ENCODE measurements around the gene BMP10.

BMP10 gene

GRCh38 chr2:68906716-68907115 is 35.5 kb upstream of the BMP10 start:
- Histone ChIP-seq H2AFZ (ENCODE audit: low read length) (peak overlapping the region; percentile 79), H3K4me2 (ENCODE audit: low read depth, low read length, poor library complexity, severe bottlenecking) (no peak overlapping the region), H3K9ac (ENCODE audit: low read depth, low read length, poor library complexity, severe bottlenecking) (no peak overlapping the region)

GRCh38 chr2:68905116-68905515 is 33.9 kb upstream of the BMP10 start:
- peaks cover 29% of the 10 kb centered on the region for H3K4me1 ChIP-seq (ENCODE audit: insufficient read depth, low read length, poor library complexity, severe bottlenecking)
- no peaks in the 10 kb centered on the region for H3K79me2 ChIP-seq (ENCODE audit: insufficient read depth, low read length)
- H3K36me3 ChIP-seq (ENCODE audit: insufficient read depth, low read length), result no peaks in the 10 kb centered on the region
- no peak overlapping the region for H3K4me2 ChIP-seq (ENCODE audit: low read depth, low read length, poor library complexity, severe bottlenecking)
- no peaks in the 10 kb centered on the region for H3K27me3 ChIP-seq (ENCODE audit: insufficient read depth, low read length, poor library complexity, severe bottlenecking)
- TF ChIP-seq EZH2phosphoT487 (IDR thresholded peaks at IDR 0.05; ENCODE audit: borderline replicate concordance) (no peak), CTCF (conservative IDR thresholded peaks at IDR 0.05; ENCODE audit: low read length) (no peak)
- H3K9me2 ChIP-seq (replicated peaks; ENCODE audit: low read depth, low read length), result no peaks in the 10 kb centered on the region
- no peak overlapping the region for H3K4me3 ChIP-seq (ENCODE audit: low read length, poor library complexity, severe bottlenecking)
- no peak overlapping the region for H2AFZ ChIP-seq (ENCODE audit: low read length)
- H3K9ac ChIP-seq (ENCODE audit: low read depth, low read length, poor library complexity, severe bottlenecking), result no peak overlapping the region
- H3K9me3 ChIP-seq (ENCODE audit: insufficient read depth, low read depth, low read length), result peaks cover 8% of the 10 kb centered on the region; the same call in 1 of the 2 replicates
- peaks cover 4% of the 10 kb centered on the region; the same call in 1 of the 2 replicates for H3F3A ChIP-seq (ENCODE audit: low read depth)
- no peaks in the 10 kb centered on the region for H4K20me1 ChIP-seq (ENCODE audit: insufficient read depth, low read length, poor library complexity, severe bottlenecking)

More at GRCh38 chr2:68906716-68907115, 35.5 kb upstream of the BMP10 start:
- Histone ChIP-seq H3K4me1 (ENCODE audit: insufficient read depth, low read length, poor library complexity, severe bottlenecking) (peaks cover 44% of the 10 kb centered on the region), H3F3A (ENCODE audit: low read depth) (peaks cover 4% of the 10 kb centered on the region; the same call in 1 of the 2 replicates), H3K9me2 (replicated peaks; ENCODE audit: low read depth, low read length) (no peaks in the 10 kb centered on the region), H3K36me3 (ENCODE audit: insufficient read depth, low read length) (no peaks in the 10 kb centered on the region), H3K27me3 (ENCODE audit: insufficient read depth, low read length, poor library complexity, severe bottlenecking) (no peaks in the 10 kb centered on the region), H3K9me3 (ENCODE audit: insufficient read depth, low read depth, low read length) (peaks cover 2% of the 10 kb centered on the region; the same call in 1 of the 2 replicates), H4K20me1 (ENCODE audit: insufficient read depth, low read length, poor library complexity, severe bottlenecking) (no peaks in the 10 kb centered on the region), H3K79me2 (ENCODE audit: insufficient read depth, low read length) (no peaks in the 10 kb centered on the region), H3K4me3 (ENCODE audit: low read length, poor library complexity, severe bottlenecking) (no peak overlapping the region)
- no peak for TF ChIP-seq CTCF (conservative IDR thresholded peaks at IDR 0.05; ENCODE audit: low read length)
- TF ChIP-seq EZH2phosphoT487 (IDR thresholded peaks at IDR 0.05; ENCODE audit: borderline replicate concordance), result no peak

GRCh38 chr2:68901561-68901960 is 30.4 kb upstream of the BMP10 start:
- TF ChIP-seq CTCF (conservative IDR thresholded peaks at IDR 0.05; ENCODE audit: low read length) (no peak), EZH2phosphoT487 (IDR thresholded peaks at IDR 0.05; ENCODE audit: borderline replicate concordance) (no peak)
- H4K20me1 ChIP-seq (ENCODE audit: insufficient read depth, low read length, poor library complexity, severe bottlenecking), result no peaks in the 10 kb centered on the region
- H3K27me3 ChIP-seq (ENCODE audit: insufficient read depth, low read length, poor library complexity, severe bottlenecking), result no peaks in the 10 kb centered on the region
- H3K4me2 ChIP-seq (ENCODE audit: low read depth, low read length, poor library complexity, severe bottlenecking), result no peak overlapping the region
- no peaks in the 10 kb centered on the region for H3K36me3 ChIP-seq (ENCODE audit: insufficient read depth, low read length)
- H3K9me2 ChIP-seq (replicated peaks; ENCODE audit: low read depth, low read length), result no peaks in the 10 kb centered on the region
- H3F3A ChIP-seq (ENCODE audit: low read depth), result no peaks in the 10 kb centered on the region
- H2AFZ ChIP-seq (ENCODE audit: low read length), result no peak overlapping the region
- H3K9me3 ChIP-seq (ENCODE audit: insufficient read depth, low read depth, low read length), result peaks cover 8% of the 10 kb centered on the region; the same call in 1 of the 2 replicates
- H3K79me2 ChIP-seq (ENCODE audit: insufficient read depth, low read length), result no peaks in the 10 kb centered on the region
- no peak overlapping the region for H3K9ac ChIP-seq (ENCODE audit: low read depth, low read length, poor library complexity, severe bottlenecking)
- H3K4me1 ChIP-seq (ENCODE audit: insufficient read depth, low read length, poor library complexity, severe bottlenecking), result peaks cover 1% of the 10 kb centered on the region
- H3K4me3 ChIP-seq (ENCODE audit: low read length, poor library complexity, severe bottlenecking), result no peak overlapping the region
